H1 (cell line): ENCODE measurements around the gene TTC3. TPM values are rescaled to one million over a fixed set of nuclear protein-coding genes. Genes with fewer than 3 reads are reported as not detected.

Experiments used
- BRCA1 ChIP-seq: IDR thresholded peaks from 2 replicates; pipeline ENCODE4 v1.6.1; 2012; ENCODE audit warnings: low read depth, low read length, improper control_type of control experiment
- CBX8 ChIP-seq: fragments of 300-800, 300-1000 bp; sonication (generic); IDR thresholded peaks from 2 replicates; pipeline ENCODE4 v1.7.1; 2016; ENCODE audit warnings: low read depth, low read length, borderline replicate concordance
- GABPA ChIP-seq: IDR thresholded peaks from 2 replicates; pipeline ENCODE4 v1.6.1; 2011; ENCODE audit warnings: mild to moderate bottlenecking, low read length, moderate library complexity, borderline replicate concordance; ENCODE audit not compliant: insufficient read depth
- NANOG ChIP-seq: IDR thresholded peaks from 2 replicates; pipeline ENCODE4 v1.6.1; 2011; ENCODE audit warnings: low read length, low read depth, mild to moderate bottlenecking, inconsistent platforms; ENCODE audit not compliant: insufficient read depth, poor library complexity, severe bottlenecking
- RBBP5 ChIP-seq: IDR thresholded peaks from 2 replicates; pipeline ENCODE4 v1.7.1; 2012; ENCODE audit warnings: low read depth, mild to moderate bottlenecking, inconsistent platforms, low read length, moderate library complexity, borderline replicate concordance
- SP2 ChIP-seq: IDR thresholded peaks from 2 replicates; pipeline ENCODE4 v1.6.1; 2012; ENCODE audit warnings: mild to moderate bottlenecking, low read length, inconsistent platforms
- TAF7 ChIP-seq: optimal IDR thresholded peaks from 2 replicates; pipeline ENCODE3; 2011; ENCODE audit warnings: low read depth, mild to moderate bottlenecking, inconsistent platforms, low read length, moderate library complexity, borderline replicate concordance
- polyA plus RNA-seq, 7 experiments: library from polyadenylated mRNA; depleted of rRNA in 3 of 7; stranded (reverse) in 5 of 7; unstranded in 2 of 7; fragments of >200 nt in 5 of 7; fragments of 200-250 nt in 2 of 7; gene quantifications; 1 replicate in 5 of 7; 2 replicates in 1 of 7; 4 replicates in 1 of 7; pipeline versions ENCODE4 v1.2.1 to v1.2.3, GENCODE V29; 2011 to 2013; ENCODE audit warnings: missing spikeins in 2 of 7, mixed read lengths in 2 of 7
- total RNA-seq: library from RNA; stranded (reverse); fragmentation: NEBNext Ultra II Directional; extraction: Animal tissue kit (Norgen Biotek cat#: 25700); gene quantifications from 2 replicates; pipeline ENCODE4 v1.2.1, GENCODE V29; 2021

Gene TTC3
- total and polyA plus RNA-seq, 2 of the 8 experiments (the other 6 are each of a cell fraction or from before 2014, with no cell fraction given) = 11.0 to 36.2 TPM

DNA sequence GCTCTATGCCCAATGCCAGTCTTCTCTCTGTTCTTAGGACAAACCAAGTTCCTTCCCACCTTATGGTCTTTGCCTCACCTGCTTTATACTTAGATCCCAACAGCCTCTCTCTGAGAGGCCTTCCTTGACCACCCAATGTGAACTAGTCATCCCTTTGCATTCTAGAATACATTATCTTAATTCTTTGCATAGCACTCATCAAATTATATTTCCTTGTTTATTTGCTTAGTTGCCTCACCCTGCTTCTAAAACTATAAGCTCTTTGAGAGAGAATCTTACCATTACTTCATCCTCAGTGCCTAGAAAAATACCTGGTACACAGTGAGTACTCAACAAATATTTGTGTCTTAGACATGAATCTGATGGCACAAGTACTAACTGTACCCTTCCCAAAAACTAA is 8.2 kb upstream of the TTC3 start (continued):
- no peak for TF ChIP-seq CBX8
- TF ChIP-seq NANOG = no peak
- no peak for TF ChIP-seq GABPA
- no peak for TF ChIP-seq SP2
- TF ChIP-seq RBBP5 = no peak
- TF ChIP-seq BRCA1 = no peak
- TF ChIP-seq TAF7 = no peak
- TF ChIP-seq, all 59 proteins: peak for 0
